ENCODE data around the gene KLC3. TPM values are rescaled to one million over a fixed set of nuclear protein-coding genes. Genes with fewer than 3 reads are reported as not detected.

The KLC3 gene
- polyA plus RNA-seq, 1 of the 3 experiments (the other 2 are of a cell fraction) = 1.2 TPM

DNA sequence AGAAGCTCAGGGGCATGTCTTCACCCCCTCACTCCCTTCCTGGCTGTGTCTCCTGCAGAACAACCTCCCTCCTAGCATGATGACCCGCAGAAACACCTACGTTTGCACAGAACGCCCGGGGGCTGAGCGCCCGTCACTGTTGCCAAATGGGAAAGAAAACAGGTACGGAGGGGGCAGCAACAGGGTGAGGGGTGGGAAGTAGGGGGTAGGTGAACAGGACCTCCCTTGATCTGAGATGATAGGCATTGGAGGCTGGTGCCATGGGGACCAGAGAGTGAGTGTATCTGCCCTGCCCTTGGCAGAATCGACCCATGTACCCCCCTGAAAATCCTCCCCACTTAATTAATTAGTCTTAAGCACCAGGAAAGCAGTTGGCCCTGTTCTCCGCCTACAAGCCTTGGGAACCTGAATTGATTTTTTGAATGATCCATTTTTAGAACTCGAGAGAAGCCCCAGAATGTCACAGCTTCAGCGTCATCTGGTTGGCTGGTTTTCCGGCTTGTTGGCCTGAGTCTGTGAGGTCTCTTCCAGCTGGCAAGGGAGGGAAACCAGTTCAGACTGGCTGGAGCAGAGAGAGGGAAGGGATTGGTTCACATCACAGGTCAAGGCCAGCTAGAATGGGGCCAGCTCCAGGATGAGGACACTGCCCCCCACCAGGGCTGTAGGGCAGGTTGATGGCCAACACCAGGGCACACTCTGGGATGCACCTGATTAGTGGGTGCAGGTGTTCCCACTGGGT is 46.1 kb upstream of the KLC3 start:
- H3K27me3 ChIP-seq (ENCODE audit: insufficient read depth) = no peaks in the 10 kb centered on the region
- DNase-seq = no peak
- TF ChIP-seq NRF1 (IDR thresholded peaks at IDR 0.05; ENCODE audit: low read depth, low read length) = no peak
- no peak for TF ChIP-seq ZBTB33 (IDR thresholded peaks at IDR 0.05; ENCODE audit: borderline replicate concordance, low read depth)
- no peak for TF ChIP-seq EZH2phosphoT487 (IDR thresholded peaks at IDR 0.05; ENCODE audit: borderline replicate concordance, low read depth)
- no peak for TF ChIP-seq TCF12 (IDR thresholded peaks at IDR 0.05)
- TF ChIP-seq, protein P1, sequence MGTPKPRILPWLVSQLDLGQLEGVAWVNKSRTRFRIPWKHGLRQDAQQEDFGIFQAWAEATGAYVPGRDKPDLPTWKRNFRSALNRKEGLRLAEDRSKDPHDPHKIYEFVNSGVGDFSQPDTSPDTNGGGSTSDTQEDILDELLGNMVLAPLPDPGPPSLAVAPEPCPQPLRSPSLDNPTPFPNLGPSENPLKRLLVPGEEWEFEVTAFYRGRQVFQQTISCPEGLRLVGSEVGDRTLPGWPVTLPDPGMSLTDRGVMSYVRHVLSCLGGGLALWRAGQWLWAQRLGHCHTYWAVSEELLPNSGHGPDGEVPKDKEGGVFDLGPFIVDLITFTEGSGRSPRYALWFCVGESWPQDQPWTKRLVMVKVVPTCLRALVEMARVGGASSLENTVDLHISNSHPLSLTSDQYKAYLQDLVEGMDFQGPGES (IDR thresholded peaks at IDR 0.05; ENCODE audit: low read depth, low read length) = no peak
- no peak overlapping the region for H3K4me3 ChIP-seq (ENCODE audit: low read depth in 2 of 2, low read length in 1 of 2)
- no peaks in the 10 kb centered on the region for H3K9me2 ChIP-seq
- peaks cover 0 to 31% of the 10 kb centered on the region in 2 experiments for H3K36me3 ChIP-seq (replicated peaks in 1 of 2; ENCODE audit: control insufficient read depth in 1 of 2, insufficient read depth in 2 of 2, low read length in 1 of 2)
- H3F3A ChIP-seq (replicated peaks; ENCODE audit: insufficient read depth) = peaks cover 5% of the 10 kb centered on the region
- H3K4me1 ChIP-seq (ENCODE audit: control insufficient read depth in 1 of 2, insufficient read depth in 2 of 2, low read depth in 1 of 2, low read length in 1 of 2) = no peaks in the 10 kb centered on the region
- ChIA-PET CTCF (no interaction called here), POLR2A (no interaction called here)
- H2AFZ ChIP-seq (ENCODE audit: low read depth) = no peak overlapping the region
- no peak overlapping the region for H3K27ac ChIP-seq (ENCODE audit: low read depth in 2 of 2, low read length in 1 of 2)
- no peak overlapping the region for H3K4me2 ChIP-seq
- no peaks in the 10 kb centered on the region for H3K79me2 ChIP-seq (ENCODE audit: insufficient read depth)
- H3K9ac ChIP-seq = no peak overlapping the region
- no peaks in the 10 kb centered on the region for H3K9me3 ChIP-seq
- no peaks in the 10 kb centered on the region for H4K20me1 ChIP-seq (ENCODE audit: insufficient read depth)
- 82% methylated on average over 11 of the region's 12 CpGs for WGBS (ENCODE audit: low lambda C conversion rate)

DNA sequence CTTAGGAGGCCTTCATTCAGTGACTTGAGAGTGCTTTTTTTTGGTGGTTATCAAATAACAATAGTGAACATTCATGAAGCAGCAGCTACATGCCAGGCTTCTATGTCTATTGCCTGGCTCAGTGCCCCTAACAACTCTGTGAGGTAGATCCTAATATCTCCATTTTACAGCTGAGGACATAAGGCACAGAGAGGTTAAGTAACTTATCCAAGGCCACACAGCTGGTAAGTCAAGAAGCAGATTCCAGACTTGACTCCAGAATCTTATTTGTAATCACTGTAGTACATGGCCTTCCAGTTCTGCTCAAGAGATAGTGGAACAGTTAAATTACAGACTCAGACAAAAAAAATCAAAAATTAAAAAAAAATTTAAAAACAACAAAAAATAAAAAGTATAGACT is 44.7 kb upstream of the KLC3 start:
- DNase-seq = no peak
- ChIA-PET POLR2A (no interaction called here), CTCF (interaction anchor here (1.0 to 1.2 kb wide), 3 partner anchors 9 to 43 kb away, joined by 3 read pairs; no protein-coding TSS in a partner anchor)
- Histone ChIP-seq H2AFZ (ENCODE audit: low read depth) (no peak overlapping the region), H3K4me1 (ENCODE audit: control insufficient read depth in 1 of 2, insufficient read depth in 2 of 2, low read depth in 1 of 2, low read length in 1 of 2) (no peaks in the 10 kb centered on the region), H3K27me3 (ENCODE audit: insufficient read depth) (no peaks in the 10 kb centered on the region), H3F3A (replicated peaks; ENCODE audit: insufficient read depth) (peaks cover 5% of the 10 kb centered on the region), H3K9ac (no peak overlapping the region), H3K79me2 (ENCODE audit: insufficient read depth) (no peaks in the 10 kb centered on the region), H3K36me3 (replicated peaks in 1 of 2; ENCODE audit: control insufficient read depth in 1 of 2, insufficient read depth in 2 of 2, low read length in 1 of 2) (peaks cover 0 to 30% of the 10 kb centered on the region in 2 experiments), H3K4me3 (ENCODE audit: low read depth in 2 of 2, low read length in 1 of 2) (no peak overlapping the region), H3K27ac (ENCODE audit: low read depth in 2 of 2, low read length in 1 of 2) (no peak overlapping the region), H3K9me3 (no peaks in the 10 kb centered on the region), H4K20me1 (ENCODE audit: insufficient read depth) (no peaks in the 10 kb centered on the region), H3K9me2 (no peaks in the 10 kb centered on the region), H3K4me2 (no peak overlapping the region)
- no peak for TF ChIP-seq CHD2 (IDR thresholded peaks at IDR 0.05; ENCODE audit: low read length, partially characterized antibody)
- no peak for TF ChIP-seq RCOR1 (IDR thresholded peaks at IDR 0.05; ENCODE audit: low read length)
- TF ChIP-seq POLR2AphosphoS5 (IDR thresholded peaks at IDR 0.05; ENCODE audit: low read depth, low read length) = no peak
- no peak for TF ChIP-seq JUND (IDR thresholded peaks at IDR 0.05)
- TF ChIP-seq EP300 (IDR thresholded peaks at IDR 0.05; ENCODE audit: borderline replicate concordance in 1 of 2, low read depth in 1 of 2, low read length in 1 of 2) = no peak

All from SK-N-SH (cell line).